Liver (tissue), 9 donors: ENCODE results near the gene RPS6KC1. TPM values are rescaled to one million over a fixed set of nuclear protein-coding genes. Genes with fewer than 3 reads are reported as not detected.

Source experiments
- DNase-seq: peaks from one replicate; pipeline ENCODE4 v3.0.0-alpha.2; 2017; ENCODE audit warnings: low spot score
- H3K27ac ChIP-seq, 2 donors: one replicate each; pipeline ENCODE4 v1.7.0; 2013; ENCODE audit warnings: inconsistent platforms in 2 of 2, low read length in 2 of 2, control low read depth in 1 of 2, low read depth in 1 of 2, mild to moderate bottlenecking in 1 of 2
- H3K27me3 ChIP-seq, 4 donors: one replicate each; pipeline versions ENCODE4 v1.6.1 to v1.7.0; 2013; ENCODE audit warnings: low read length in 3 of 4, inconsistent platforms in 1 of 4, mild to moderate bottlenecking in 1 of 4, moderate library complexity in 1 of 4; ENCODE audit not compliant: control insufficient read depth in 4 of 4, insufficient read depth in 4 of 4
- H3K36me3 ChIP-seq, 4 donors: one replicate each; pipeline versions ENCODE4 v1.6.1 to v1.7.0; 2013; ENCODE audit warnings: low read length in 3 of 4, mild to moderate bottlenecking in 3 of 4, low read depth in 1 of 4, moderate library complexity in 1 of 4; ENCODE audit not compliant: control insufficient read depth in 4 of 4, insufficient read depth in 3 of 4
- H3K4me1 ChIP-seq, 4 donors: one replicate each; pipeline versions ENCODE4 v1.6.1 to v1.7.0; 2013; ENCODE audit warnings: low read length in 3 of 4, mild to moderate bottlenecking in 3 of 4, moderate library complexity in 1 of 4; ENCODE audit not compliant: control insufficient read depth in 4 of 4, insufficient read depth in 4 of 4
- H3K4me3 ChIP-seq, 3 donors: one replicate each; pipeline versions ENCODE4 v1.6.1 to v1.7.0; 2013; ENCODE audit warnings: low read length in 3 of 3, control low read depth in 1 of 3, low read depth in 1 of 3, mild to moderate bottlenecking in 1 of 3
- H3K9ac ChIP-seq, 2 donors: one replicate each; pipeline ENCODE4 v1.7.0; 2013; ENCODE audit warnings: low read length in 2 of 2, mild to moderate bottlenecking in 2 of 2, moderate library complexity in 2 of 2, control low read depth in 1 of 2, low read depth in 1 of 2
- H3K9me3 ChIP-seq, 4 donors: one replicate each; pipeline versions ENCODE4 v1.6.1 to v1.7.0; 2013; ENCODE audit warnings: low read length in 3 of 4; ENCODE audit not compliant: control insufficient read depth in 4 of 4
- ATF3 ChIP-seq: IDR thresholded peaks from 2 replicates; pipeline ENCODE4 v1.6.1; 2016; ENCODE audit warnings: antibody characterized with exemption
- CTCF ChIP-seq: fragments of 150-350 bp; IDR thresholded peaks from 2 replicates; pipeline ENCODE4 v1.5.1; 2017; ENCODE audit warnings: improper control_type of control experiment, low read depth, low read length; ENCODE audit not compliant: missing input control
- FOXA1 ChIP-seq: IDR thresholded peaks from 2 replicates; pipeline ENCODE4 v1.6.1; 2016; ENCODE audit warnings: antibody characterized with exemption
- FOXA2 ChIP-seq: IDR thresholded peaks from 2 replicates; pipeline ENCODE4 v1.6.1; 2016; ENCODE audit warnings: antibody characterized with exemption
- GABPA ChIP-seq, 2 donors: IDR thresholded peaks in 1 of 2; conservative IDR thresholded peaks in 1 of 2; 2 replicates each; pipeline ENCODE4 v1.6.1; 2016; ENCODE audit warnings: antibody characterized with exemption in 2 of 2, mild to moderate bottlenecking in 1 of 2, moderate library complexity in 1 of 2
- HNF4A ChIP-seq, 2 donors: conservative IDR thresholded peaks; 2 replicates each; pipeline ENCODE4 v1.6.1; 2016; ENCODE audit warnings: antibody characterized with exemption in 2 of 2, mild to moderate bottlenecking in 2 of 2
- HNF4G ChIP-seq: IDR thresholded peaks from 2 replicates; pipeline ENCODE4 v1.6.1; 2016; ENCODE audit warnings: antibody characterized with exemption
- JUND ChIP-seq, 2 donors: IDR thresholded peaks; 2 replicates each; pipeline ENCODE4 v1.6.1; 2016; ENCODE audit warnings: antibody characterized with exemption in 2 of 2
- NR2F2 ChIP-seq: IDR thresholded peaks from 2 replicates; pipeline ENCODE4 v1.6.1; 2016; ENCODE audit warnings: antibody characterized with exemption
- RAD21 ChIP-seq, 2 donors: IDR thresholded peaks; 2 replicates each; pipeline ENCODE4 v1.6.1; 2016; ENCODE audit warnings: antibody characterized with exemption in 2 of 2, mild to moderate bottlenecking in 2 of 2
- REST ChIP-seq: IDR thresholded peaks from 2 replicates; pipeline ENCODE4 v1.6.1; 2016; ENCODE audit warnings: antibody characterized with exemption, mild to moderate bottlenecking
- RXRA ChIP-seq, 2 donors: IDR thresholded peaks; 2 replicates each; pipeline ENCODE4 v1.6.1; 2017 to 2018; ENCODE audit warnings: antibody characterized with exemption in 2 of 2, mild to moderate bottlenecking in 1 of 2
- SP1 ChIP-seq: IDR thresholded peaks from 2 replicates; pipeline ENCODE4 v1.6.1; 2018; ENCODE audit warnings: antibody characterized with exemption, mild to moderate bottlenecking
- TAF1 ChIP-seq: conservative IDR thresholded peaks from 2 replicates; pipeline ENCODE4 v1.6.1; 2016; ENCODE audit warnings: antibody characterized with exemption, mild to moderate bottlenecking
- YY1 ChIP-seq: IDR thresholded peaks from 2 replicates; pipeline ENCODE4 v1.6.1; 2016; ENCODE audit warnings: antibody characterized with exemption, mild to moderate bottlenecking
- WGBS: extraction: QIAGEN DNeasy Blood & Tissue Kit; methylation state at CpG from one replicate; pipeline ENCODE4 v1.1.7; 2013; 5-methylcytosine and 5-hydroxymethylcytosine counted together
- polyA plus RNA-seq, 2 donors: library from polyadenylated mRNA; stranded (reverse) in 1 of 2; unstranded in 1 of 2; fragments of 200-250 nt in 1 of 2; fragments of >200 nt in 1 of 2; fragmentation: Nextera tagmentation in 1 of 2; extraction: Ambion mirVana in 1 of 2; gene quantifications; one replicate each; pipeline versions ENCODE4 v1.2.1 to v1.2.3, GENCODE V29; 2013 to 2015
- total RNA-seq, 2 donors: library from RNA; depleted of rRNA; stranded (reverse); fragments of >200 nt; gene quantifications; one replicate each; pipeline ENCODE4 v1.2.3, GENCODE V29; 2014
- TF ChIP-seq, protein P1 (sequence below): IDR thresholded peaks from 2 replicates; pipeline ENCODE4 v1.6.1; 2016; ENCODE audit warnings: antibody characterized with exemption
- TF ChIP-seq, protein P2 (sequence below): IDR thresholded peaks from 2 replicates; pipeline ENCODE4 v1.6.1; 2016; ENCODE audit warnings: antibody characterized with exemption
- donor health status: healthy.
- donor health status: healthy.
- donor health status: healthy.
- donor health status: healthy.
- donor health status: healthy.

Gene RPS6KC1
- total and polyA plus RNA-seq, 4 donors = 3.5 to 15.6 (median 9.8) TPM

- TF ChIP-seq CTCF = no peak
- no peak for TF ChIP-seq SP1
- no peak for TF ChIP-seq ATF3
- TF ChIP-seq HNF4A (conservative IDR thresholded peaks at IDR 0.05) = no peak
- TF ChIP-seq YY1 = no peak
Observed at GRCh38 chr1:213166852-213167251, 115.8 kb downstream of the RPS6KC1 start (continued).

- WGBS = 97% methylated on average over 5 of the region's 5 CpGs
- Histone ChIP-seq H3K4me3 (no peak overlapping the region), H3K27ac (no peak overlapping the region), H3K27me3 (no peaks in the 10 kb centered on the region), H3K9me3 (no peaks in the 10 kb centered on the region), H3K36me3 (peaks cover 0 to 5% (median 1%) of the 10 kb centered on the region in 4 donors), H3K4me1 (no peaks in the 10 kb centered on the region), H3K9ac (no peak overlapping the region)
- TF ChIP-seq, protein P1, sequence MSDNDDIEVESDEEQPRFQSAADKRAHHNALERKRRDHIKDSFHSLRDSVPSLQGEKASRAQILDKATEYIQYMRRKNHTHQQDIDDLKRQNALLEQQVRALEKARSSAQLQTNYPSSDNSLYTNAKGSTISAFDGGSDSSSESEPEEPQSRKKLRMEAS = no peak
- TF ChIP-seq GABPA (IDR thresholded peaks at IDR 0.05 in 1 of 2, conservative IDR thresholded peaks at IDR 0.05 in 1 of 2) (no peak), HNF4A (conservative IDR thresholded peaks at IDR 0.05) (no peak), FOXA2 (no peak), SP1 (no peak), CTCF (no peak), YY1 (no peak)
- DNase-seq = no peak
Observed at GRCh38 chr1:213171711-213172110, 120.7 kb downstream of the RPS6KC1 start.

DNA sequence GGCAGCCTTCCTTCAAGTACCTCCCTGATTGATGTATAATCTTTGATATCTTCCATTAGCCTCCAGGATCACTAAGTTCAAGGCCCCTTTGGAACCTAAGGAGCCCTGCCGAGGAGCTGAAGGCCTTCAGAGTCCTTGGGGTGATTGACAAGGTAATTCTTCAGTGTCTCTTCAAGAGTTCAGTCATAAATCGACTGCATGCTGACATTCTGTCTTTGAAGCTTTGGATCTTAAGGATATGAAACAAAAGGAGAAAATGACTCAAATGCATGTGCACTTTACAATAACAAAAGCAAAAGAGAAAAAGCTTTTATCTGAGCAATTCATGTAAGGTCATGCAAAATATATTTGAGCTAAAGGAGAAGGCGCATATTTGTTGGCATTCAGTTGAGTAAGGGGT is 125.3 kb downstream of the RPS6KC1 start:
- Histone ChIP-seq H3K4me1 (no peaks in the 10 kb centered on the region), H3K4me3 (no peak overlapping the region), H3K9ac (no peak overlapping the region), H3K27ac (no peak overlapping the region), H3K36me3 (peaks cover 0 to 5% (median 1%) of the 10 kb centered on the region in 4 donors), H3K27me3 (no peaks in the 10 kb centered on the region), H3K9me3 (no peaks in the 10 kb centered on the region)
- WGBS = 95% methylated on average over 3 of the region's 3 CpGs
- DNase-seq = no peak
- no peak for TF ChIP-seq FOXA2
- no peak for TF ChIP-seq NR2F2
- TF ChIP-seq ATF3 = no peak
- TF ChIP-seq RXRA (IDR thresholded peaks at IDR 0.05) = no peak
- no peak for TF ChIP-seq JUND (IDR thresholded peaks at IDR 0.05)
- TF ChIP-seq, protein P1 = no peak
- no peak for TF ChIP-seq YY1
- TF ChIP-seq FOXA1 = no peak
- no peak for TF ChIP-seq HNF4A (conservative IDR thresholded peaks at IDR 0.05)
- TF ChIP-seq, protein P2, sequence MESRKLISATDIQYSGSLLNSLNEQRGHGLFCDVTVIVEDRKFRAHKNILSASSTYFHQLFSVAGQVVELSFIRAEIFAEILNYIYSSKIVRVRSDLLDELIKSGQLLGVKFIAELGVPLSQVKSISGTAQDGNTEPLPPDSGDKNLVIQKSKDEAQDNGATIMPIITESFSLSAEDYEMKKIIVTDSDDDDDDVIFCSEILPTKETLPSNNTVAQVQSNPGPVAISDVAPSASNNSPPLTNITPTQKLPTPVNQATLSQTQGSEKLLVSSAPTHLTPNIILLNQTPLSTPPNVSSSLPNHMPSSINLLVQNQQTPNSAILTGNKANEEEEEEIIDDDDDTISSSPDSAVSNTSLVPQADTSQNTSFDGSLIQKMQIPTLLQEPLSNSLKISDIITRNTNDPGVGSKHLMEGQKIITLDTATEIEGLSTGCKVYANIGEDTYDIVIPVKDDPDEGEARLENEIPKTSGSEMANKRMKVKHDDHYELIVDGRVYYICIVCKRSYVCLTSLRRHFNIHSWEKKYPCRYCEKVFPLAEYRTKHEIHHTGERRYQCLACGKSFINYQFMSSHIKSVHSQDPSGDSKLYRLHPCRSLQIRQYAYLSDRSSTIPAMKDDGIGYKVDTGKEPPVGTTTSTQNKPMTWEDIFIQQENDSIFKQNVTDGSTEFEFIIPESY = no peak
- TF ChIP-seq HNF4G = no peak
- no peak for TF ChIP-seq SP1
- TF ChIP-seq TAF1 = no peak
- TF ChIP-seq GABPA (IDR thresholded peaks at IDR 0.05 in 1 of 2, conservative IDR thresholded peaks at IDR 0.05 in 1 of 2) = no peak
- TF ChIP-seq RAD21 (IDR thresholded peaks at IDR 0.05) = no peak
- TF ChIP-seq REST = no peak
